HepG2 (cell line): ENCODE data around the gene ZNF343. TPM values are rescaled to one million over a fixed set of nuclear protein-coding genes. Genes with fewer than 3 reads are reported as not detected.

ENCODE experiments used
- ARNT2 ChIP-seq: sonication (generic); formaldehyde crosslinking; IDR thresholded peaks from 2 replicates; pipeline ENCODE4 v1.8.0; 2022; ENCODE audit warnings: mild to moderate bottlenecking, low read depth, missing genetic modification reagents, moderate library complexity
- EHMT2 ChIP-seq: fragments of 200-600 bp; sonication (generic); IDR thresholded peaks from 2 replicates; pipeline ENCODE4 v1.7.0; 2017; ENCODE audit warnings: antibody characterized with exemption, low read depth, low read length, borderline replicate concordance
- FOXA3 ChIP-seq: IDR thresholded peaks from 2 replicates; pipeline ENCODE4 v1.6.1; 2016; ENCODE audit warnings: missing genetic modification reagents, missing compliant biosample characterization
- NCOA2 ChIP-seq: sonication (generic); formaldehyde crosslinking; IDR thresholded peaks from 2 replicates; pipeline ENCODE4 v1.8.0; 2022; ENCODE audit warnings: inconsistent platforms
- PCBP2 ChIP-seq: fragments of 200-400 bp; formaldehyde crosslinking; optimal IDR thresholded peaks from 2 replicates; pipeline ENCODE3; 2018; ENCODE audit warnings: low read length, low read depth; ENCODE audit not compliant: poor library complexity, severe bottlenecking
- SUZ12 ChIP-seq: fragments of 150-350 bp; IDR thresholded peaks from 2 replicates; pipeline ENCODE4 v1.6.1; 2014; ENCODE audit warnings: low read depth, low read length
- TBP ChIP-seq: sonication (generic); formaldehyde crosslinking; IDR thresholded peaks from 2 replicates; pipeline ENCODE4 v1.5.0; 2020; ENCODE audit warnings: missing genetic modification reagents
- ZBTB20 ChIP-seq: sonication (generic); formaldehyde crosslinking; IDR thresholded peaks from 2 replicates; pipeline ENCODE4 v1.8.1; 2023; ENCODE audit warnings: missing genetic modification reagents, low read depth, mild to moderate bottlenecking, borderline replicate concordance
- ZNF232 ChIP-seq: sonication (generic); formaldehyde crosslinking; IDR thresholded peaks from 2 replicates; pipeline ENCODE4 v1.4.0; 2020; ENCODE audit warnings: missing genetic modification reagents, borderline replicate concordance
- ZNF253 ChIP-seq: sonication (generic); formaldehyde crosslinking; IDR thresholded peaks from 2 replicates; pipeline ENCODE4 v1.8.0; 2022; ENCODE audit warnings: mild to moderate bottlenecking, missing genetic modification reagents, borderline replicate concordance
- ZNF558 ChIP-seq: sonication (generic); formaldehyde crosslinking; IDR thresholded peaks from 2 replicates; pipeline ENCODE4 v1.9.0; 2022; ENCODE audit warnings: mild to moderate bottlenecking, missing genetic modification reagents, borderline replicate concordance
- ZNF564 ChIP-seq: sonication (generic); formaldehyde crosslinking; IDR thresholded peaks from 2 replicates; pipeline ENCODE4 v1.8.1; 2023; ENCODE audit warnings: mild to moderate bottlenecking, missing genetic modification reagents
- ZNF614 ChIP-seq: IDR thresholded peaks from 2 replicates; pipeline ENCODE4 v1.6.1; 2018; ENCODE audit warnings: missing biosample characterization, missing genetic modification reagents, inconsistent platforms, borderline replicate concordance
- polyA plus RNA-seq, 8 experiments: library from polyadenylated mRNA; depleted of rRNA in 3 of 8; stranded (reverse) in 7 of 8; unstranded in 1 of 8; fragments of >200 nt; fragmentation: Illumina TruSeq in 4 of 8; extraction: Trizol in 4 of 8; gene quantifications; 2 replicates each; pipeline versions ENCODE4 v1.2.1 to v1.2.3, GENCODE V29; 2011 to 2016; ENCODE audit warnings: low read depth in 4 of 8, missing spikeins in 1 of 8, mixed read lengths in 1 of 8; ENCODE audit not compliant: insufficient read depth in 1 of 8
- total RNA-seq, 5 experiments: library from RNA; depleted of rRNA; stranded (reverse); fragments of >200 nt; fragmentation: Illumina TruSeq; extraction: Trizol; gene quantifications; 2 replicates each; pipeline ENCODE4 v1.2.3, GENCODE V29; 2016; ENCODE audit warnings: low read depth in 1 of 5
- TF ChIP-seq, protein P1 (sequence below): sonication (generic); formaldehyde crosslinking; IDR thresholded peaks from 2 replicates; pipeline ENCODE4 v1.5.1; 2020; ENCODE audit warnings: missing genetic modification reagents, mild to moderate bottlenecking, borderline replicate concordance
- TF ChIP-seq, protein P2 (sequence below): sonication (generic); formaldehyde crosslinking; IDR thresholded peaks from 2 replicates; pipeline ENCODE4 v1.4.0; 2020; ENCODE audit warnings: mild to moderate bottlenecking, missing genetic modification reagents
- TF ChIP-seq, protein P3 (sequence below): sonication (generic); formaldehyde crosslinking; conservative IDR thresholded peaks from 2 replicates; pipeline ENCODE4 v1.4.0; 2020; ENCODE audit warnings: missing genetic modification reagents

Gene ZNF343
- total and polyA plus RNA-seq, 2 of the 13 experiments (the other 11 are each of a cell fraction or from before 2014, with no cell fraction given), result 16.4 to 22.1 TPM

DNA sequence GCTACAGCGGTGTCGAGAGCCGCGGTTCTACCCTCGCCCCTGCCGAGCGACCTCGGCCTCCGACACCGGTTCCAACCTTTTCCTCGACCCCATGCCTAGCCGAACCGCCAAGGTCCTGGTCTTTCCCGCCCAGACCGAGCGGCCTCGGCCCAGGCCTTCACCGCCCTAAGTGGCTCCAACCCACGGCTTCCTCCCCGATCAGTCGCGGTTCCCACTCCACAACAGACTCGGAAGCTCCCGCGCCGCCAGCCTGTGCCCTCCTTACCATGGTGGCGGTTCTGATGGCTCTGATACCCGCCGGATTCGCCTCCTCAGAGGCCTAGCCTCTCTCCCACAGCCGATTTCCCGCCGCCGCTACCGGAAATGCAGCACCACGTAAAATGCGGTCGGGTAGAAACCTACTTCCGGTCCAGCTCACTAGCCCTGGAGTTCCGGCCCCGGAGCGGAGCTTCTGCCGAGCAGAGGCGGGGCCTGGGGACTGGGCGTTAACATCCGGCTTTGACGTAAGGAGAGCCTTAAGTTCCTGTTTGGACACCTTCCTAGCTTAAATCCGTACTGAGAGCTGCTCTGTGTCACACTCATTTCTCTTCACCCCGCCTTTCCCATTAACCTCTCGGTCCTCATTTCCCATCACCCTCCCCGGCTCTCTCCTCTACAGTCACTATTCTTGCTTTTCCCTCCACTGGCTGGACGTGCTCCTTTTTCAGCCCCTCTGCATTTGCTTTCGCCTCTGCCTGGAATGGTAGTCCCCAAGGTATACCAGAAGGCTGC, 38.1 kb downstream of the ZNF343 start, which contains the start of gene SNRPB (continued):
- TF ChIP-seq, protein P1, sequence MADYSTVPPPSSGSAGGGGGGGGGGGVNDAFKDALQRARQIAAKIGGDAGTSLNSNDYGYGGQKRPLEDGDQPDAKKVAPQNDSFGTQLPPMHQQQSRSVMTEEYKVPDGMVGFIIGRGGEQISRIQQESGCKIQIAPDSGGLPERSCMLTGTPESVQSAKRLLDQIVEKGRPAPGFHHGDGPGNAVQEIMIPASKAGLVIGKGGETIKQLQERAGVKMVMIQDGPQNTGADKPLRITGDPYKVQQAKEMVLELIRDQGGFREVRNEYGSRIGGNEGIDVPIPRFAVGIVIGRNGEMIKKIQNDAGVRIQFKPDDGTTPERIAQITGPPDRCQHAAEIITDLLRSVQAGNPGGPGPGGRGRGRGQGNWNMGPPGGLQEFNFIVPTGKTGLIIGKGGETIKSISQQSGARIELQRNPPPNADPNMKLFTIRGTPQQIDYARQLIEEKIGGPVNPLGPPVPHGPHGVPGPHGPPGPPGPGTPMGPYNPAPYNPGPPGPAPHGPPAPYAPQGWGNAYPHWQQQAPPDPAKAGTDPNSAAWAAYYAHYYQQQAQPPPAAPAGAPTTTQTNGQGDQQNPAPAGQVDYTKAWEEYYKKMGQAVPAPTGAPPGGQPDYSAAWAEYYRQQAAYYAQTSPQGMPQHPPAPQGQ, result 0 out of 2 replicates have a peak, but pooled peaks have one; percentile 76
- TF ChIP-seq SUZ12 (0 out of 2 replicates have a peak, but pooled peaks have one; percentile 14), ZNF253 (CRISPR knock-in tag) (peak; percentile 96), NCOA2 (CRISPR knock-in tag) (peak; percentile 85), ZNF232 (CRISPR knock-in tag) (peak; percentile 98), FOXA3 (CRISPR knock-in tag) (peak; percentile 86), PCBP2 (peak; percentile 56), ZBTB20 (peak; percentile 95; the same call in 1 of the 2 replicates), ZNF614 (CRISPR knock-in tag) (peak; percentile 99), ARNT2 (peak; percentile 98), TBP (CRISPR knock-in tag) (no peak), EHMT2 (no peak; the same call in 1 of the 2 replicates), ZNF564 (CRISPR knock-in tag) (peak; percentile 97), ZNF558 (peak; percentile 97)
- TF ChIP-seq, protein P2, sequence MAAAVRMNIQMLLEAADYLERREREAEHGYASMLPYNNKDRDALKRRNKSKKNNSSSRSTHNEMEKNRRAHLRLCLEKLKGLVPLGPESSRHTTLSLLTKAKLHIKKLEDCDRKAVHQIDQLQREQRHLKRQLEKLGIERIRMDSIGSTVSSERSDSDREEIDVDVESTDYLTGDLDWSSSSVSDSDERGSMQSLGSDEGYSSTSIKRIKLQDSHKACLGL (CRISPR knock-in tag), result peak; percentile 96
- TF ChIP-seq, protein P3, sequence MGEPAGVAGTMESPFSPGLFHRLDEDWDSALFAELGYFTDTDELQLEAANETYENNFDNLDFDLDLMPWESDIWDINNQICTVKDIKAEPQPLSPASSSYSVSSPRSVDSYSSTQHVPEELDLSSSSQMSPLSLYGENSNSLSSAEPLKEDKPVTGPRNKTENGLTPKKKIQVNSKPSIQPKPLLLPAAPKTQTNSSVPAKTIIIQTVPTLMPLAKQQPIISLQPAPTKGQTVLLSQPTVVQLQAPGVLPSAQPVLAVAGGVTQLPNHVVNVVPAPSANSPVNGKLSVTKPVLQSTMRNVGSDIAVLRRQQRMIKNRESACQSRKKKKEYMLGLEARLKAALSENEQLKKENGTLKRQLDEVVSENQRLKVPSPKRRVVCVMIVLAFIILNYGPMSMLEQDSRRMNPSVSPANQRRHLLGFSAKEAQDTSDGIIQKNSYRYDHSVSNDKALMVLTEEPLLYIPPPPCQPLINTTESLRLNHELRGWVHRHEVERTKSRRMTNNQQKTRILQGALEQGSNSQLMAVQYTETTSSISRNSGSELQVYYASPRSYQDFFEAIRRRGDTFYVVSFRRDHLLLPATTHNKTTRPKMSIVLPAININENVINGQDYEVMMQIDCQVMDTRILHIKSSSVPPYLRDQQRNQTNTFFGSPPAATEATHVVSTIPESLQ (CRISPR knock-in tag), result peak; percentile 96
